Naive thymus-derived CD8-positive, alpha-beta T cell (primary cell): ENCODE measurements around the gene ZNF688. TPM values are rescaled to one million over a fixed set of nuclear protein-coding genes. Genes with fewer than 3 reads are reported as not detected.

Experiments
- ATAC-seq, 2 donors: fragments of 150-1000 bp; cut with Tn5 transposase in 1 of 2; sonication (Bioruptor Pico), chemical (Tn5 transposase) in 1 of 2; 1 replicate in 1 of 2; 2 replicates in 1 of 2; pipeline ENCODE4 v1.10.0; 2021; ENCODE audit warnings: mild to moderate bottlenecking in 2 of 2, moderate library complexity in 2 of 2
- POLR2A ChIA-PET: fragments of 350-600 bp; sonication (Branson Sonifier 250); formaldehyde crosslinking; loops from one replicate; lab custom pipeline; 2021; ENCODE audit warnings: antibody characterized with exemption; lab: Charles Lee
- DNase-seq, 10 donors: peaks; one replicate each; pipeline versions ENCODE4 v3.0.0 to v3.0.0-alpha.2; 2020 to 2022
- H3K27ac Mint-ChIP-seq, 10 donors: one replicate each; pipeline ENCODE4 v1.8.0; 2020 to 2022; ENCODE audit warnings: mild to moderate bottlenecking in 10 of 10, mixed read lengths in 10 of 10, moderate library complexity in 4 of 10, inconsistent platforms in 1 of 10
- H3K27me3 Mint-ChIP-seq, 5 donors: one replicate each; pipeline ENCODE4 v1.8.0; 2021 to 2022; ENCODE audit warnings: mixed read lengths in 5 of 5
- H3K36me3 Mint-ChIP-seq, 3 donors: one replicate each; pipeline ENCODE4 v1.8.0; 2020 to 2022; ENCODE audit warnings: mixed read lengths in 3 of 3, mild to moderate bottlenecking in 2 of 3, inconsistent platforms in 1 of 3
- H3K4me1 Mint-ChIP-seq, 4 donors: one replicate each; pipeline ENCODE4 v1.8.0; 2021 to 2022; ENCODE audit warnings: mixed read lengths in 4 of 4
- H3K4me3 Mint-ChIP-seq, 10 donors: one replicate each; pipeline ENCODE4 v1.8.0; 2020 to 2022; ENCODE audit warnings: mild to moderate bottlenecking in 10 of 10, mixed read lengths in 10 of 10, moderate library complexity in 6 of 10, inconsistent platforms in 1 of 10
- H3K9me3 Mint-ChIP-seq, 9 donors: one replicate each; pipeline ENCODE4 v1.8.0; 2020 to 2022; ENCODE audit warnings: mixed read lengths in 9 of 9, mild to moderate bottlenecking in 3 of 9, inconsistent platforms in 1 of 9, moderate library complexity in 1 of 9
- polyA plus RNA-seq, 3 donors: library from polyadenylated mRNA; unstranded; fragments of 300-500 nt; fragmentation: Illumina TruSeq; gene quantifications; one replicate each; pipeline ENCODE4 v1.2.3, GENCODE V29; 2021
- total RNA-seq, 8 experiments: library from RNA in 2 of 8; stranded (reverse) in 2 of 8; gene quantifications; one replicate each; pipeline ENCODE4 v1.2.3 and lab custom pipeline; 2021 to 2026

ZNF688 gene
- total and polyA plus RNA-seq, 5 experiments from 2014 or later: 19.9 to 22.0 (median 21.2) TPM

DNA sequence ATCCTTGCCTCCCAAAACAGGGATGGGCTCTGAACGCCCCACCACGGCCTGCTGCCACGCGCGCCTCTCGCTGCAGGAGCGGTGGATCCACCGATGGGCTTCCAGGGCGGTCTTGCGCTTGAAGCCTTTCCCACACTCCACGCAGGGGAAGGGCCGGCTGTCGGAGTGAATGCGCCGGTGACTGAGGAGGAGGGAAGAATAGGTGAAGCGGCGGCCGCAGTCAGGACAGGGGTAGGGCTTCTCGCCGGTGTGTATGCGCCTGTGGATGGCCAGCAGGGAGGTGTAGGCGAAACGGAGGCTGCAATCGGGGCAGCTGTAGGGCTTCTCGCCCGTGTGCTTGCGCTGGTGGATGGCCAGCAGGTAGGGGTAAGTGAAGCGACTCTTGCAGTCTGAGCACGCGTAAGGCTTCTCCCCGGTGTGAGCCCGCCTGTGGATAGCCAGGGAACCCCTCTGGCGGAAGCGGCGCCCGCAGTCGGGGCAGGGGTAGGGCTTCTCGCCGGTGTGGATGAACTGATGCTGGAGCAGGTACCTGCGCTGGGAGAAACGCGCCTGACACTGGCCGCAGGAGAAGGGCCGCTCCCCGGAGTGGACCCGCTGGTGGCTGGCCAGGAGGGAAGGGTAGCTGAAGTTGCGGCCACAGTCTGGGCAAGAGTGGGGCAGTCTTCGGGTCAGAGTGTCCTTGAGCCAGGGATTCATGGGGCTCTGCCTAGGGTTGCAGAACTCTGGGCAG lies 11.3 kb upstream of the ZNF688 start:
- DNase-seq: no peak
- Mint-ChIP-seq H3K9me3 (no peaks in the 10 kb centered on the region), H3K27me3 (peaks cover 0 to 1% (median 0%) of the 10 kb centered on the region in 5 donors), H3K36me3 (peaks cover 0 to 30% (median 4%) of the 10 kb centered on the region in 3 donors), H3K4me1 (peaks cover 9 to 51% (median 28%) of the 10 kb centered on the region in 4 donors), H3K27ac (no peak overlapping the region), H3K4me3 (peak overlapping the region in 1 of 10 donors; percentile 22)
- POLR2A ChIA-PET: interaction anchor here (1.7 to 3.4 kb wide), 2 partner anchors 11 to 25 kb away, joined by 8 to 18 read pairs; partner anchors contain the start of genes ZNF688 and ZNF764
- ATAC-seq: no peak

DNA sequence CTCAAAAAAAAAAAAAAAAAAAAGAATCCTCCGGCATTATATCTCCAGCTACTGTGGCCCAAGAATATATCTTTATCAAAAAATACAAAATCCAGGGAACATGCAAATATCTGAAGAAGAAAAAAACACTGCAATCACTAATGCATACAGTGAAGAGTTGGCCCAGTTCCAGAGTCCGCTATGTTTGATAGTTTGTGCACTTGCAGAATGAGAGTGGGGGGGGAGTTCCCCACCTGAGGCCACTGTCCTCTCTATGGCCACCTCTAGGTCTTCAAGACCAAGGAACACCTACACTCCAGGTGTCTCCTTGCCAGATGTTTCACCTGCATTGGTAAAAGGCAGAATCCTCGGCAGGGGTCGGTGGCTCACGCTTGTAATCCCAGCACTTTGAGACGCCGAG lies 9.9 kb upstream of the ZNF688 start:
- peaks cover 0 to 1% (median 0%) of the 10 kb centered on the region in 5 donors for H3K27me3 Mint-ChIP-seq
- peaks cover 0 to 30% (median 4%) of the 10 kb centered on the region in 3 donors for H3K36me3 Mint-ChIP-seq
- H3K4me1 Mint-ChIP-seq: peaks cover 9 to 42% (median 26%) of the 10 kb centered on the region in 4 donors
- no peaks in the 10 kb centered on the region for H3K9me3 Mint-ChIP-seq
- no peak overlapping the region for H3K27ac Mint-ChIP-seq
- POLR2A ChIA-PET: interaction anchor here (0.6 to 3.4 kb wide), 3 partner anchors 10 to 142 kb away, joined by 3 to 18 read pairs (median 8); partner anchors contain the start of genes ZNF688 and ZNF764
- DNase-seq (no peak), ATAC-seq (no peak)
- peak overlapping the region in 1 of 10 donors; percentile 66 for H3K4me3 Mint-ChIP-seq

DNA sequence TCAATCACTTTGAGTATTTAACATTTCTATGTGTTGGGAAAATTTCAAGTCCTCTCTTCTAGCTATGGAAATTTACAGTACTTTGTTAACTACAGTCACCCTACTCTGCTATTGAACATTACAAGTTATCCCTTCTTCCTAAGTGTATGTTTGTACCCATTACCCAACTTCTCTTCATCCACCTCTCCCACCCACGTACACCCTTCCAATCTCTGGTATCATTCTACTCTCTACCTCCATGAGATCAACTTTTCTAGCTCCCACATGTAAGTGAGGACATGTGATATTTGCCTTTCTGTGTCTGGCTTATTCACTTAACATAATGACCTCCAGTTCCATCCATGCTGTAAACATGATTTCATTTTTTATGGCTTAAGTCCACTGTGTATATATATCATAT lies 3.2 kb upstream of the ZNF688 start:
- peak overlapping the region in 2 of 10 donors; percentile 37 to 71 for H3K27ac Mint-ChIP-seq
- no peaks in the 10 kb centered on the region for H3K27me3 Mint-ChIP-seq
- no peak for ATAC-seq
- peaks cover 11 to 25% (median 18%) of the 10 kb centered on the region in 4 donors for H3K4me1 Mint-ChIP-seq
- peak overlapping the region in 2 of 10 donors; percentile 0 to 1 for H3K4me3 Mint-ChIP-seq
- POLR2A ChIA-PET: interaction anchor here (1.0 kb wide), 2 partner anchors 16 to 75 kb away, joined by 3 read pairs; no protein-coding TSS in a partner anchor
- DNase-seq: no peak
- no peaks in the 10 kb centered on the region for H3K9me3 Mint-ChIP-seq
- H3K36me3 Mint-ChIP-seq: peaks cover 0 to 13% (median 0%) of the 10 kb centered on the region in 3 donors

DNA sequence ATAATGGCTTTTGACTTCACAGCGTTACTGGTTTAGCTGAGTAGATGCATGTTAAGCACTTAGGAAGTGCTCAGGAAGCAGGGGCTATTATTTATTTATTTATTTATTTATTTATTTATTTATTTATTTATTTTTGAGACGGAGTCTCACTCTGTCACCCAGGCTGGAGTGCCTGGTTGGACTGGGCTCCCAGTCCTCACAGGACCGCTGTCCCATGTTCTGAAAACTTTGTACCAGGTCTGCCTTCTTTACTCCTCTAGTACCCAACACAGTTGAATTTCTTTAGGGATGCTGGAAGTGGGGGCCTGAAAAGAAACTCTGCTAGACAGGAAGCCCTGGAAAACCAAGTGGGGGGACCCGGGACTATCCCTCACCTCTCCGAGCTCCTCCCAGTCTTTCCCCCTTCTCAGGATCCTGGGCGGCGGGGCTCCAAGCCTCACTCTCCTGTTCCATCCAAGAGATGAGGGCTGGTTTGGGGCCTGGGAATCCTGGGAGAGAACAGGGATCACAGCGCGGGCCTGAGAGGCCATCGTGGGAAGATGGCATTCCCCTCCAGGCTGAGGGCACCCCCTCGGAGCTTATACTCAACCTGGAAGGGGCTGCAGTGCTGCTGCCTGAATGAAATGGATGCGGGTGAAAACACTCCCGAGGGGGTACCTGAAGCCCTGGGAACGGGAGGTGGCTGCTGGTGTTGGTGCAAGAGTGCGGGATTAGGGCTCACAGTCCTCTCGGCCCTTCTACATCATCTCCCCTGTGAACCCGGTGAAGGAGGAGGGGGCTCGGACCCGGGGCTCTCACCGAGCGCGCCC lies 674 bp downstream of the ZNF688 start:
- Mint-ChIP-seq H3K4me3 (peak overlapping the region; percentile 82 to 93 (median 88)), H3K9me3 (no peaks in the 10 kb centered on the region), H3K27me3 (no peaks in the 10 kb centered on the region), H3K36me3 (peaks cover 0 to 3% (median 0%) of the 10 kb centered on the region in 3 donors), H3K27ac (peak overlapping the region; percentile 93 to 99 (median 95)), H3K4me1 (peaks cover 17 to 57% (median 37%) of the 10 kb centered on the region in 4 donors)
- no peak for ATAC-seq
- POLR2A ChIA-PET: interaction anchor here (0.5 to 3.1 kb wide), 30 partner anchors 9 to 609 kb away, joined by 3 to 131 read pairs (median 8); partner anchors contain the start of genes DCTPP1, FBRS, ITGAL and PRR14
- DNase-seq: no peak

DNA sequence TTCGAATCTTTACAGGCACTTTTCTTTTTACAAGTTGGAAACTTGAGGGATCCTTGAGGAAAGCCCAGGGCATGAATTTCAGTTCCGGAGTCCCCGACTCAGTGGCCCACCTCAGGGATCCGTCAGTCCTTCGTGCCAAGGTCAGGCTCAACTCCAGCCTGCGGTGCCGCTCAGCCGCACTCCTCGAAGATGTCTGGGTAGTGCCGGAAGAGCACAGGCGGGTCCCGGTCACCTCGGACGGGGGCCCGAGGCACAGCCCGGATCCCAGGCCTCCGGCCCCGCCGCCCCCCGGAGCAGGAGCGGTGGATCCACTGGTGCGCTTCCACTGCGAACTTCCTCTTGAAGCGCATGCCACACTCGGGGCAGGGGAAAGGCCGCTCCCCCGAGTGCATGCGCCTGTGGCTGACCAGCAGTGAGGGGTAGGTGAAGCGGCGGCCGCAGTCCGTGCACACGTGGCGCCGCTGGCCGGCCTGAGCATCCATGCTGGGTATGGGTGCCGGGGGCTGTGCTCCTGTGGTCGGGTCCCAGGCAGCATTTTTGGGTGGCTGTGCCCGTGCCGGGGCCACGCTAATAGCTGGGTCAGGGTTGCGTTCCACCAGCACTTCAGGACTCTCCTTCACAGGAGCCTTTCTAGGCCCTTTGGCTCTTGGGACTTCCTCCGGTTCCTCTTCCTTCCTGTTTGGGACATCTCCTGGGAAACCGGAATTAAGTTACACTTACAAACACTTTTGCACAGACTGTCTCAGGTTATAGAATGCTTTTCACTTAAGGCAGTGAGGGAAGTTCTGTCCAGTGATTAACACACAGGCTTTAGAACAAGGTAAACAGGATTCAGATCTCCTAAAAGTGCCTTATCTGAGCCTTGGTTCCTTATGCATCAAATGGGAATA lies 1.5 kb downstream of the ZNF688 start:
- Mint-ChIP-seq H3K27me3 (no peaks in the 10 kb centered on the region), H3K4me3 (peak overlapping the region in 8 of 10 donors; percentile 6 to 91 (median 50)), H3K4me1 (peaks cover 17 to 57% (median 37%) of the 10 kb centered on the region in 4 donors), H3K36me3 (peaks cover 0 to 3% (median 0%) of the 10 kb centered on the region in 3 donors), H3K27ac (peak overlapping the region in 8 of 10 donors; percentile 44 to 100 (median 90)), H3K9me3 (no peaks in the 10 kb centered on the region)
- DNase-seq (no peak), ATAC-seq (no peak)
- POLR2A ChIA-PET: interaction anchor here (0.5 to 3.1 kb wide), 14 partner anchors 8 to 608 kb away, joined by 3 to 131 read pairs (median 10); partner anchors contain the start of genes DCTPP1, FBRS, PRR14 and TMEM219

DNA sequence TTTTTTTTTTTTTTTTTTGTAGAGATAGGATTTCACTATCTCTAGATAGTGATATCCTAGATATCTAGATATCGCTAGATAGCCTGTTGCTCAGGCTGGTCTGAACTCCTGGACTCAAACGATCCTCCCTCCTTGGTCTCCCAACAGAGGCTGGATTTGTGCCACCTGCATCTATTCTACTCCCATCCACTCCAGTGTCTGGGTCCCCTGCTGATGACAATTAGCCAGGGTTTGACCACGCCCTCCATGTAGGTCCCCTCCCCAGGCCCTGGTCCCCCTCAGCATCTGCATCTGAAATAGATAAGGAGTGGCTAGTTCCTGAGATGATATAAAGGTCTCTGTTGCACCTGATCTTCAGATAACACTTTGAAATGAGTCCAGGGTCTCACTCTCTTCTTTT lies 2.2 kb downstream of the ZNF688 start:
- DNase-seq: no peak
- Mint-ChIP-seq H3K36me3 (peaks cover 0 to 3% (median 0%) of the 10 kb centered on the region in 3 donors), H3K27me3 (no peaks in the 10 kb centered on the region), H3K9me3 (no peaks in the 10 kb centered on the region), H3K27ac (peak overlapping the region in 8 of 10 donors; percentile 25 to 100 (median 94)), H3K4me3 (peak overlapping the region in 7 of 10 donors; percentile 12 to 65 (median 31)), H3K4me1 (peaks cover 17 to 57% (median 37%) of the 10 kb centered on the region in 4 donors)
- no peak for ATAC-seq
- POLR2A ChIA-PET: interaction anchor here (0.6 to 3.0 kb wide), 6 partner anchors 11 to 255 kb away, joined by 3 to 31 read pairs (median 8); partner anchors contain the start of genes DCTPP1, ZNF764 and ZNF785

DNA sequence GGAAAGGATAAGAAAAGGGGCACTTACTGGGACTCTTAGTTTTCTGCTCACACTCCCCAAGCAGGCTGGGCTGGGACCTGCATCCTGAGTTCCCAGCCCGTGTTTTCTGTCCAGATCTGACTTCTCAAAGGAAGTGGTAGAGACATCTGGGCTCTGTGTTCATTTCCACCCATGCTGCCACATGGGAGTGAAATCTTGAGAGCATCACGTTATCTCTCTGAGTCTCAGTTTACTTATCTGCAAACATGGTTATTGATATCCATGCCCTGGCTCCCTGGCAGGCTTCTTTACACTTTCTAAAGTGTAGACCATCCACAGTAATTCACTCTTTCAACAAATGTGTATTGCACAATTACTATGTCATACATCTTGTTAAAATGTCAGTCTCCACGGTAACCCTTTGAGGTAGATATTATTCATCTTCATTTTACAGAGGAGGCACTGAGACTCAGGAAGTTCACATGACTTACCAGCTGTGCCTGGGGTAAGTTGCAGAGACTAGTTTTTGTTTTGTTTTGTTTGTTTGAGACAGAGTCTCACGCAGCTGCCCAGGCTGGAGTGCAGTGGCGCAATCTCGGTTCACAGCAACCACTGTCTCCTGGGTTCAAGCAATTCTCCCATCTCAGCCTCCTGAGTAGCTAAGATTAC lies 3.4 kb downstream of the ZNF688 start:
- Mint-ChIP-seq H3K4me1 (peaks cover 15 to 52% (median 34%) of the 10 kb centered on the region in 4 donors), H3K27ac (peak overlapping the region; percentile 94 to 100 (median 99)), H3K36me3 (peaks cover 0 to 3% (median 0%) of the 10 kb centered on the region in 3 donors), H3K27me3 (no peaks in the 10 kb centered on the region), H3K4me3 (peak overlapping the region; percentile 64 to 90 (median 82)), H3K9me3 (no peaks in the 10 kb centered on the region)
- POLR2A ChIA-PET: interaction anchor here (0.5 to 3.0 kb wide), 12 partner anchors 10 to 681 kb away, joined by 3 to 31 read pairs (median 4); partner anchors contain the start of genes FBRS, SEPTIN1, ZNF764 and ZNF785
- peak in 9 of 10 donors; percentile 11 to 78 (median 41) for DNase-seq
- peak; percentile 36 to 46 for ATAC-seq

DNA sequence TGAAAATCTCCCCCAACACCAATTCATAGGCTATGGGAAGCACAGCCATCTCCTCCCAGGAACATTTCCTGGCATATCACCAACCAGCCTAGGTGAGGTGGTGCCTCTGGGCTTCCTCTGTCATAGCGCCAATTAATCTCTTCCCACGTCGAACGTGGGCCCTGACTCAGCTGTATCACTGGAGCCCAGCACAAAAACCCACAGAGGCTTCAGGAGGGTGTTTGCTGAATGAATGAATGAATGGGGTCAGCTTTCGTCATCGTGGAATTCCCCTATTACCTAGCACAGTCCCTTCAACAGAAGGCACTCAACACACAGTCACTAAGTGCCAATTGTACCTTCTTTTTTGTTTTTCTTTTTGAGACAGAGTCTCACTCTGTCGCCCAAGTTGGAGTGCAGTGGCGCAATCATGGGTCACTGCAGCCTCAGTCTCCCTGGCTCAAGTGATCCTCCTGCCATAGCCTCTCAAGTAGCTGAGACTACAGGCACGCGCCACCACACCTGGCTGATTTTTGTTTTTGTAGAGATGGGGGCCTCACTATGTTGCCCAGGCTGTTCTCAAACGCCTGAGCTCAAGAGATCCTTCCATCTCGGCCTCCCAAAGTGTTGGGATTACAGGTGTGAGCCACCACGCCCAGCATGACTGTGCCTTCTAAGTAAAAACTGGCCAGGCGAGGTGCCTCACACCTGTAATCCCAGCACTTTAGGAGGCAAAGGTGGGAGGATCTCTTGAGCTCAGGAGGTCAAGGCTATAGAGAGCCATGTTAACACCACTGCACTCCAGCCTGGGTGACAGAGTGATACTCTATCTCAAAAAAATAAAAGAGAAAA lies 4.1 kb downstream of the ZNF688 start:
- Mint-ChIP-seq H3K27me3 (no peaks in the 10 kb centered on the region), H3K27ac (peak overlapping the region; percentile 94 to 100 (median 99)), H3K4me1 (peaks cover 15 to 51% (median 34%) of the 10 kb centered on the region in 4 donors), H3K9me3 (no peaks in the 10 kb centered on the region), H3K36me3 (peaks cover 0 to 3% (median 0%) of the 10 kb centered on the region in 3 donors), H3K4me3 (peak overlapping the region in 8 of 10 donors; percentile 72 to 90 (median 84))
- no peak for DNase-seq
- no peak for ATAC-seq
- POLR2A ChIA-PET: interaction anchor here (0.6 to 3.0 kb wide), 5 partner anchors 9 to 508 kb away, joined by 4 to 31 read pairs (median 9); partner anchors contain the start of genes FBRS, ZNF764 and ZNF785

DNA sequence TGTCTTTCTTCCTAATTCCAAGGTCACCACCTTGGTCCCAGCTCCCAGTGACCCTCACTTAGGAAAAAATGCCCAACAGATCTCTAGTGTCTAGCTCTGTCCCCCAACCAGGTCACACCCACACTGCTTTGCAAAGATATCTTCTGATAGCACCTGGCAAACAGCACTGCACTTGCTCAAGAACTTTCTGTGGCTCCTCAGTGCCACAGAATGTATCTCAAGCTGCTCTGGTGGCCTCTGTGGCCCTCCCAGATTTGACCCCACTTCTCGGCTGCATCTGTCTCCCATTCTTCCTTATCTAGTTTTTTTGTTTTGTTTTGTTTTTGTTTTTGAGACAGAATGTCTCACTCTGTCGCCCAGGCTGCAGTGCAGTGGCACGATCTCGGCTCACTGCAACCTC lies 5.0 kb downstream of the ZNF688 start:
- POLR2A ChIA-PET: interaction anchor here (1.1 to 3.0 kb wide), 3 partner anchors 8 to 94 kb away, joined by 4 to 31 read pairs (median 5); partner anchors contain the start of genes ZNF764 and ZNF785
- H3K4me1 Mint-ChIP-seq: peaks cover 11 to 48% (median 31%) of the 10 kb centered on the region in 4 donors

DNA sequence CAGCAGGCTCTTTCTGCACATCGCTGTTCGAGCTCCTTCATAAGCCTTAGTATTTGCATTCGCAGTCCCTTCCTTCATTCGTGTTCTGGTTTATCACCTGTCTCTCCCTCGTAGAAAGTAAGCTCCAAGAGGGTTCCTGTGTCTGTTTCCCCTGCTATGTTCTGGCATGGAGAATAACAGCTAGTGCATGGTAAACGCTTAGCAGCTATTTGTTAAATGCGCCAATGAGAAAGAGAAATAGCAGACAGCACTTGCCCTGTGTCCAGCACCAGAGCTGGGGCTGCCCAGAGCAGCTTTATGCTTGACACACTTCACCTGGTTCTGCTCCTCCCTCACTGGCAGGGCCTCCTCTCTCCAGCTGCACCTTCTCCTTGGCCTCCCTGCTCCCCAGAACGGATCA lies 5.5 kb downstream of the ZNF688 start:
- ATAC-seq: no peak
- no peak overlapping the region for H3K4me3 Mint-ChIP-seq
- H3K27ac Mint-ChIP-seq: peak overlapping the region in 7 of 10 donors; percentile 38 to 97 (median 77)
- H3K36me3 Mint-ChIP-seq: no peaks in the 10 kb centered on the region
- H3K9me3 Mint-ChIP-seq: no peaks in the 10 kb centered on the region
- H3K4me1 Mint-ChIP-seq: peaks cover 14 to 50% (median 34%) of the 10 kb centered on the region in 4 donors
- POLR2A ChIA-PET: interaction anchor here (0.8 to 1.1 kb wide), 2 partner anchors 20 to 34 kb away, joined by 4 to 5 read pairs; partner anchors contain the start of gene ZNF785
- H3K27me3 Mint-ChIP-seq: no peaks in the 10 kb centered on the region
- DNase-seq: no peak

More for the DNA sequence above, 5.0 kb downstream of the ZNF688 start:
- DNase-seq (no peak), ATAC-seq (no peak)
- peak overlapping the region; percentile 16 to 97 (median 78) for H3K27ac Mint-ChIP-seq
- peak overlapping the region in 1 of 10 donors; percentile 25 for H3K4me3 Mint-ChIP-seq
- no peaks in the 10 kb centered on the region for H3K9me3 Mint-ChIP-seq
- H3K27me3 Mint-ChIP-seq: no peaks in the 10 kb centered on the region
- H3K36me3 Mint-ChIP-seq: no peaks in the 10 kb centered on the region
